Stimulated activated CD8-positive, alpha-beta memory T cell treated with anti-CD3 and anti-CD28 coated beads, Interleukin-2, amount 100 ng/mL, for 48 hours (primary cell): ENCODE measurements around the gene CCDC27.

Experiments used
- DNase-seq, 2 donors: peaks; one replicate each; pipeline ENCODE4 v3.0.0-alpha.2; 2020; ENCODE audit warnings: low read depth in 2 of 2

Gene CCDC27

GRCh38 chr1:3774946-3775489 lies 22.8 kb downstream of the CCDC27 start:
- no peak for DNase-seq

GRCh38 chr1:3775490-3776230 lies 23.4 kb downstream of the CCDC27 start:
- peak in 1 of 2 donors; percentile 41 for DNase-seq

- DNase-seq, result no peak
These were observed 24.1 kb downstream of the CCDC27 start for GRCh38 chr1:3776231-3776961.

- DNase-seq, result no peak
These were observed 24.9 kb downstream of the CCDC27 start for GRCh38 chr1:3777078-3777547.

- DNase-seq, result no peak
These were observed 25.7 kb downstream of the CCDC27 start for GRCh38 chr1:3777647-3778589.

GRCh38 chr1:3778590-3779264 lies 26.5 kb downstream of the CCDC27 start:
- no peak for DNase-seq

- no peak for DNase-seq
These were observed 27.1 kb downstream of the CCDC27 start for GRCh38 chr1:3779265-3779911.

GRCh38 chr1:3779912-3780416 lies 27.7 kb downstream of the CCDC27 start:
- DNase-seq, result no peak

GRCh38 chr1:3780901-3781300 lies 28.7 kb downstream of the CCDC27 start:
- no peak for DNase-seq

- DNase-seq, result no peak
These were observed 31.6 kb downstream of the CCDC27 start for GRCh38 chr1:3783651-3784474.

- no peak for DNase-seq
These were observed 32.8 kb downstream of the CCDC27 start for GRCh38 chr1:3785045-3785444.

GRCh38 chr1:3785456-3786157 lies 33.4 kb downstream of the CCDC27 start:
- DNase-seq, result no peak

GRCh38 chr1:3786468-3787348 lies 34.5 kb downstream of the CCDC27 start:
- DNase-seq, result no peak

- peak in 1 of 2 donors; percentile 40 for DNase-seq
These were observed 35.1 kb downstream of the CCDC27 start for GRCh38 chr1:3787349-3787715.

GRCh38 chr1:3787745-3788605 lies 35.7 kb downstream of the CCDC27 start:
- no peak for DNase-seq

- DNase-seq, result no peak
These were observed 36.6 kb downstream of the CCDC27 start for GRCh38 chr1:3788756-3789420.
